Measurements from ENCODE around the gene DOC2B.
"Not testable (repeated sequence)": the region's sequence is repeated elsewhere in the genome, so short reads cannot be mapped to it uniquely, and the experiment has no call there.

DOC2B gene

GRCh38 chr17:210402-210801, 29.0 kb upstream of the DOC2B start:
- in situ Hi-C loops (cut with MboI; ENCODE audit: low sequenced_read_pairs, unreplicated experiment), result no loop called here
- DNase-seq (ENCODE audit: low spot score), result no peak
- no peak for TF ChIP-seq CTCF (IDR thresholded peaks at IDR 0.05; ENCODE audit: borderline replicate concordance, control extremely low read depth, extremely low read depth, insufficient read depth, missing control alignments)

- in situ Hi-C loops (cut with MboI; ENCODE audit: low sequenced_read_pairs, unreplicated experiment), result no loop called here
- DNase-seq (ENCODE audit: low spot score), result no peak
These were observed 27.0 kb upstream of the DOC2B start for GRCh38 chr17:208429-208828.

GRCh38 chr17:207775-208174, 26.3 kb upstream of the DOC2B start:
- in situ Hi-C loops (cut with MboI; ENCODE audit: low sequenced_read_pairs, unreplicated experiment), result no loop called here
- no peak for DNase-seq (ENCODE audit: low spot score)
- TF ChIP-seq CTCF (IDR thresholded peaks at IDR 0.05; ENCODE audit: borderline replicate concordance, control extremely low read depth, extremely low read depth, insufficient read depth, missing control alignments), result no peak

More at GRCh38 chr17:208429-208828, 27.0 kb upstream of the DOC2B start:
- no peak for TF ChIP-seq CTCF (IDR thresholded peaks at IDR 0.05; ENCODE audit: borderline replicate concordance, control extremely low read depth, extremely low read depth, insufficient read depth, missing control alignments)

GRCh38 chr17:206941-207560, 25.6 kb upstream of the DOC2B start:
- no peak for TF ChIP-seq CTCF (IDR thresholded peaks at IDR 0.05; ENCODE audit: borderline replicate concordance, control extremely low read depth, extremely low read depth, insufficient read depth, missing control alignments)
- DNase-seq (ENCODE audit: low spot score), result no peak
- in situ Hi-C loops (cut with MboI; ENCODE audit: low sequenced_read_pairs, unreplicated experiment), result no loop called here

- not testable (repeated sequence) for DNase-seq (ENCODE audit: low spot score)
These were observed 25.0 kb upstream of the DOC2B start for GRCh38 chr17:206484-206883.

GRCh38 chr17:205817-206216, 24.4 kb upstream of the DOC2B start:
- in situ Hi-C loops (cut with MboI; ENCODE audit: low sequenced_read_pairs, unreplicated experiment), result no loop called here
- DNase-seq (ENCODE audit: low spot score), result no peak
- no peak for TF ChIP-seq CTCF (IDR thresholded peaks at IDR 0.05; ENCODE audit: borderline replicate concordance, control extremely low read depth, extremely low read depth, insufficient read depth, missing control alignments)

More at GRCh38 chr17:206484-206883, 25.0 kb upstream of the DOC2B start:
- in situ Hi-C loops (cut with MboI; ENCODE audit: low sequenced_read_pairs, unreplicated experiment), result not testable (repeated sequence)

- TF ChIP-seq CTCF (IDR thresholded peaks at IDR 0.05; ENCODE audit: borderline replicate concordance, control extremely low read depth, extremely low read depth, insufficient read depth, missing control alignments), result no peak
- in situ Hi-C loops (cut with MboI; ENCODE audit: low sequenced_read_pairs, unreplicated experiment), result no loop called here
- DNase-seq (ENCODE audit: low spot score), result no peak
These were observed 23.8 kb upstream of the DOC2B start for GRCh38 chr17:205148-205669.
